K562 (cell line): Measurements from ENCODE around the gene RAB31. TPM values are rescaled to one million over a fixed set of nuclear protein-coding genes. Genes with fewer than 3 reads are reported as not detected.

ENCODE experiments used
- CBFA2T2 ChIP-seq: fragments of 450-650 bp; conservative IDR thresholded peaks from 2 replicates; pipeline ENCODE4 v1.6.1; 2017; ENCODE audit warnings: mild to moderate bottlenecking
- CCNT2 ChIP-seq: IDR thresholded peaks from 2 replicates; pipeline ENCODE4 v1.6.1; 2011; ENCODE audit warnings: borderline replicate concordance, low read depth, mild to moderate bottlenecking, moderate library complexity, mixed read lengths, low read length; ENCODE audit not compliant: insufficient read length; ENCODE audit errors: extremely low read depth
- MAFK ChIP-seq: IDR thresholded peaks from 2 replicates; pipeline ENCODE4 v1.6.1; 2011; ENCODE audit warnings: low read length, improper control_type of control experiment
- MEF2A ChIP-seq: IDR thresholded peaks from 2 replicates; pipeline ENCODE4 v1.6.1; 2011; ENCODE audit warnings: low read depth, mild to moderate bottlenecking, low read length, moderate library complexity; ENCODE audit not compliant: control insufficient read depth
- NFYB ChIP-seq: IDR thresholded peaks from 2 replicates; pipeline ENCODE4 v1.6.1; 2011; ENCODE audit warnings: mild to moderate bottlenecking, moderate library complexity; ENCODE audit not compliant: insufficient read length; ENCODE audit errors: extremely low read depth
- PHF8 ChIP-seq: fragments of 200-600 bp; sonication (generic); IDR thresholded peaks from 2 replicates; pipeline ENCODE4 v1.6.1; 2012; ENCODE audit warnings: mixed run types, mild to moderate bottlenecking, inconsistent platforms, low read length, moderate library complexity, borderline replicate concordance
- POLR2G ChIP-seq: fragments of 200-400 bp; formaldehyde crosslinking; IDR thresholded peaks from 2 replicates; pipeline ENCODE4 v1.6.1; 2017; ENCODE audit warnings: low read depth, mild to moderate bottlenecking, antibody characterized with exemption, low read length, moderate library complexity
- POLR2H ChIP-seq: IDR thresholded peaks from 2 replicates; pipeline ENCODE4 v1.6.1; 2016; ENCODE audit warnings: missing genetic modification characterization, low read depth, mild to moderate bottlenecking, control low read depth, missing compliant biosample characterization, moderate library complexity
- ZNF282 ChIP-seq: sonication (generic); formaldehyde crosslinking; IDR thresholded peaks from 2 replicates; pipeline ENCODE4 v1.8.1; 2023; ENCODE audit warnings: missing genetic modification reagents
- polyA plus RNA-seq, 8 experiments: library from polyadenylated mRNA; depleted of rRNA in 4 of 8; stranded (reverse) in 5 of 8; unstranded in 3 of 8; fragments of >200 nt; fragmentation: Nextera tagmentation in 2 of 8; fragmentation: Illumina TruSeq in 1 of 8; extraction: Ambion mirVana in 2 of 8; extraction: Trizol in 1 of 8; gene quantifications; 2 replicates each; pipeline versions ENCODE4 v1.2.1 to v1.2.3, GENCODE V29; 2011 to 2014; ENCODE audit warnings: inconsistent platforms in 1 of 8, missing spikeins in 1 of 8
- total RNA-seq, 7 experiments: library from RNA; depleted of rRNA in 6 of 7; stranded (reverse); fragments of >200 nt in 6 of 7; fragmentation: Illumina TruSeq in 2 of 7; extraction: Trizol in 2 of 7; gene quantifications; 2 replicates each; pipeline versions ENCODE4 v1.2.1 to v1.2.3, GENCODE V29; 2011 to 2021; ENCODE audit warnings: low replicate concordance in 1 of 7
- TF ChIP-seq, protein P1 (sequence below), 2 experiments: fragments of 150-350 bp in 1 of 2; IDR thresholded peaks; 2 replicates each; pipeline ENCODE4 v1.6.1; 2012 to 2016; ENCODE audit warnings: low read depth in 2 of 2, low read length in 2 of 2, mild to moderate bottlenecking in 1 of 2, moderate library complexity in 1 of 2
- TF ChIP-seq, protein P2 (sequence below): fragments of 200-800 bp; sonication (Bioruptor generic); IDR thresholded peaks from 2 replicates; pipeline ENCODE4 v1.6.1; 2017; ENCODE audit warnings: missing genetic modification characterization, missing compliant biosample characterization
- TF ChIP-seq, protein P3 (sequence below), 2 experiments: fragments of 450-650 bp in 1 of 2; sonication (generic) in 1 of 2; formaldehyde crosslinking in 1 of 2; IDR thresholded peaks in 1 of 2; conservative IDR thresholded peaks in 1 of 2; 2 replicates each; pipeline versions ENCODE4 v1.6.1 to v1.8.1; 2016 to 2023; ENCODE audit warnings: mild to moderate bottlenecking in 2 of 2, moderate library complexity in 2 of 2, inconsistent platforms in 1 of 2, missing genetic modification reagents in 1 of 2
- TF ChIP-seq, protein P4 (sequence below): fragments of 450-650 bp; formaldehyde crosslinking; IDR thresholded peaks from 2 replicates; pipeline ENCODE4 v1.4.0; 2022; ENCODE audit warnings: mild to moderate bottlenecking, moderate library complexity
- TF ChIP-seq, protein P5 (sequence below): fragments of 450-650 bp; IDR thresholded peaks from 2 replicates; pipeline ENCODE4 v1.6.1; 2016; ENCODE audit warnings: low read depth, mild to moderate bottlenecking, moderate library complexity
- TF ChIP-seq, protein P6 (sequence below): IDR thresholded peaks from 2 replicates; pipeline ENCODE4 v1.6.1; 2014; ENCODE audit warnings: antibody characterized with exemption

The RAB31 gene
- total and polyA plus RNA-seq, 9 of the 15 experiments (the other 6 are each of a cell fraction or from before 2014, with no cell fraction given), result 20.7 to 70.4 (median 41.3) TPM

DNA sequence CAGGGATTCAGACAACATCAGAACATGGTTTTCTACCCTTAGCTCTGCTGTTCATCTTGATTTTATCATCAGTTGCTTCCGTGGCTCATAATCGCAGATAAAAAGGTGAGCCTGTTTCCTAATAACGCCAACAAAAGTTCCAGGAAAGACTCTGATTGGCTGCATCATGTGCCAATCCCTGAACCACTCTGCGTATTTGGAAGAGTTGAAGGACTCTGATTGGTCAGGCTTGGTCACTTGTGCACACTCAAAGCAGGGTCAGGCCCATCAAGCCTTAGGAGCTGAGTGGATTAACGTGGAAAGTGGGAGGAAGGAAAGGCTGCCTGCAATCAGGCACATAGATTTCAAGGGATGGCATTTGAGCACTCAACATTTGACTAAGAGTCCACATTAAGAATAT, 189.0 kb downstream of the RAB31 start (continued):
- TF ChIP-seq CBFA2T2, result no peak
- TF ChIP-seq, protein P1, sequence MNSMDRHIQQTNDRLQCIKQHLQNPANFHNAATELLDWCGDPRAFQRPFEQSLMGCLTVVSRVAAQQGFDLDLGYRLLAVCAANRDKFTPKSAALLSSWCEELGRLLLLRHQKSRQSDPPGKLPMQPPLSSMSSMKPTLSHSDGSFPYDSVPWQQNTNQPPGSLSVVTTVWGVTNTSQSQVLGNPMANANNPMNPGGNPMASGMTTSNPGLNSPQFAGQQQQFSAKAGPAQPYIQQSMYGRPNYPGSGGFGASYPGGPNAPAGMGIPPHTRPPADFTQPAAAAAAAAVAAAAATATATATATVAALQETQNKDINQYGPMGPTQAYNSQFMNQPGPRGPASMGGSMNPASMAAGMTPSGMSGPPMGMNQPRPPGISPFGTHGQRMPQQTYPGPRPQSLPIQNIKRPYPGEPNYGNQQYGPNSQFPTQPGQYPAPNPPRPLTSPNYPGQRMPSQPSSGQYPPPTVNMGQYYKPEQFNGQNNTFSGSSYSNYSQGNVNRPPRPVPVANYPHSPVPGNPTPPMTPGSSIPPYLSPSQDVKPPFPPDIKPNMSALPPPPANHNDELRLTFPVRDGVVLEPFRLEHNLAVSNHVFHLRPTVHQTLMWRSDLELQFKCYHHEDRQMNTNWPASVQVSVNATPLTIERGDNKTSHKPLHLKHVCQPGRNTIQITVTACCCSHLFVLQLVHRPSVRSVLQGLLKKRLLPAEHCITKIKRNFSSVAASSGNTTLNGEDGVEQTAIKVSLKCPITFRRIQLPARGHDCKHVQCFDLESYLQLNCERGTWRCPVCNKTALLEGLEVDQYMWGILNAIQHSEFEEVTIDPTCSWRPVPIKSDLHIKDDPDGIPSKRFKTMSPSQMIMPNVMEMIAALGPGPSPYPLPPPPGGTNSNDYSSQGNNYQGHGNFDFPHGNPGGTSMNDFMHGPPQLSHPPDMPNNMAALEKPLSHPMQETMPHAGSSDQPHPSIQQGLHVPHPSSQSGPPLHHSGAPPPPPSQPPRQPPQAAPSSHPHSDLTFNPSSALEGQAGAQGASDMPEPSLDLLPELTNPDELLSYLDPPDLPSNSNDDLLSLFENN (IDR thresholded peaks at IDR 0.05; ENCODE audit: low read depth in 2 of 2, low read length in 2 of 2), result no peak
- TF ChIP-seq NFYB, result peak; percentile 61
- TF ChIP-seq POLR2H (tag), result no peak
- TF ChIP-seq, protein P2, sequence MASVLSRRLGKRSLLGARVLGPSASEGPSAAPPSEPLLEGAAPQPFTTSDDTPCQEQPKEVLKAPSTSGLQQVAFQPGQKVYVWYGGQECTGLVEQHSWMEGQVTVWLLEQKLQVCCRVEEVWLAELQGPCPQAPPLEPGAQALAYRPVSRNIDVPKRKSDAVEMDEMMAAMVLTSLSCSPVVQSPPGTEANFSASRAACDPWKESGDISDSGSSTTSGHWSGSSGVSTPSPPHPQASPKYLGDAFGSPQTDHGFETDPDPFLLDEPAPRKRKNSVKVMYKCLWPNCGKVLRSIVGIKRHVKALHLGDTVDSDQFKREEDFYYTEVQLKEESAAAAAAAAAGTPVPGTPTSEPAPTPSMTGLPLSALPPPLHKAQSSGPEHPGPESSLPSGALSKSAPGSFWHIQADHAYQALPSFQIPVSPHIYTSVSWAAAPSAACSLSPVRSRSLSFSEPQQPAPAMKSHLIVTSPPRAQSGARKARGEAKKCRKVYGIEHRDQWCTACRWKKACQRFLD (CRISPR knock-in tag), result 0 out of 2 replicates have a peak, but pooled peaks have one; percentile 31
- TF ChIP-seq PHF8, result no peak
- TF ChIP-seq, protein P3, sequence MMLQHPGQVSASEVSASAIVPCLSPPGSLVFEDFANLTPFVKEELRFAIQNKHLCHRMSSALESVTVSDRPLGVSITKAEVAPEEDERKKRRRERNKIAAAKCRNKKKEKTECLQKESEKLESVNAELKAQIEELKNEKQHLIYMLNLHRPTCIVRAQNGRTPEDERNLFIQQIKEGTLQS (IDR thresholded peaks at IDR 0.05), result no peak
- TF ChIP-seq, protein P3 (CRISPR knock-in tag; conservative IDR thresholded peaks at IDR 0.05), result no peak
- TF ChIP-seq, protein P4, sequence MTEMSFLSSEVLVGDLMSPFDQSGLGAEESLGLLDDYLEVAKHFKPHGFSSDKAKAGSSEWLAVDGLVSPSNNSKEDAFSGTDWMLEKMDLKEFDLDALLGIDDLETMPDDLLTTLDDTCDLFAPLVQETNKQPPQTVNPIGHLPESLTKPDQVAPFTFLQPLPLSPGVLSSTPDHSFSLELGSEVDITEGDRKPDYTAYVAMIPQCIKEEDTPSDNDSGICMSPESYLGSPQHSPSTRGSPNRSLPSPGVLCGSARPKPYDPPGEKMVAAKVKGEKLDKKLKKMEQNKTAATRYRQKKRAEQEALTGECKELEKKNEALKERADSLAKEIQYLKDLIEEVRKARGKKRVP (CRISPR knock-in tag), result no peak
- TF ChIP-seq CCNT2, result no peak
- TF ChIP-seq MAFK, result no peak
- TF ChIP-seq, protein P5, sequence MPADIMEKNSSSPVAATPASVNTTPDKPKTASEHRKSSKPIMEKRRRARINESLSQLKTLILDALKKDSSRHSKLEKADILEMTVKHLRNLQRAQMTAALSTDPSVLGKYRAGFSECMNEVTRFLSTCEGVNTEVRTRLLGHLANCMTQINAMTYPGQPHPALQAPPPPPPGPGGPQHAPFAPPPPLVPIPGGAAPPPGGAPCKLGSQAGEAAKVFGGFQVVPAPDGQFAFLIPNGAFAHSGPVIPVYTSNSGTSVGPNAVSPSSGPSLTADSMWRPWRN, result no peak
- TF ChIP-seq POLR2G, result no peak
- TF ChIP-seq MEF2A, result no peak
- TF ChIP-seq ZNF282 (CRISPR knock-in tag), result no peak
- TF ChIP-seq, protein P6, sequence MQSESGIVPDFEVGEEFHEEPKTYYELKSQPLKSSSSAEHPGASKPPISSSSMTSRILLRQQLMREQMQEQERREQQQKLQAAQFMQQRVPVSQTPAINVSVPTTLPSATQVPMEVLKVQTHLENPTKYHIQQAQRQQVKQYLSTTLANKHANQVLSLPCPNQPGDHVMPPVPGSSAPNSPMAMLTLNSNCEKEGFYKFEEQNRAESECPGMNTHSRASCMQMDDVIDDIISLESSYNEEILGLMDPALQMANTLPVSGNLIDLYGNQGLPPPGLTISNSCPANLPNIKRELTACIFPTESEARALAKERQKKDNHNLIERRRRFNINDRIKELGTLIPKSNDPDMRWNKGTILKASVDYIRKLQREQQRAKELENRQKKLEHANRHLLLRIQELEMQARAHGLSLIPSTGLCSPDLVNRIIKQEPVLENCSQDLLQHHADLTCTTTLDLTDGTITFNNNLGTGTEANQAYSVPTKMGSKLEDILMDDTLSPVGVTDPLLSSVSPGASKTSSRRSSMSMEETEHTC, result no peak
